Activated T-cell treated with anti-CD3 and anti-CD28 coated beads for 24 hours (primary cell): ENCODE results near the gene NT5DC3.

Experiments used
- DNase-seq: peaks from one replicate; pipeline ENCODE4 v3.0.0-alpha.2; 2020; ENCODE audit warnings: low read depth

The NT5DC3 gene

GRCh38 chr12:103783744-103784664 lies 57.0 kb downstream of the NT5DC3 start:
- no peak for DNase-seq

GRCh38 chr12:103782399-103782798 lies 58.6 kb downstream of the NT5DC3 start:
- no peak for DNase-seq

GRCh38 chr12:103780992-103781391 lies 60.0 kb downstream of the NT5DC3 start:
- no peak for DNase-seq

- no peak for DNase-seq
Measured at GRCh38 chr12:103780093-103780440, 61.0 kb downstream of the NT5DC3 start.

GRCh38 chr12:103779410-103780092 lies 61.5 kb downstream of the NT5DC3 start:
- no peak for DNase-seq

- DNase-seq, result no peak
Measured at GRCh38 chr12:103778781-103779180, 62.3 kb downstream of the NT5DC3 start.

GRCh38 chr12:103774977-103775560 lies 66.0 kb downstream of the NT5DC3 start:
- DNase-seq, result no peak

GRCh38 chr12:103773109-103773910 lies 67.7 kb downstream of the NT5DC3 start:
- no peak for DNase-seq

GRCh38 chr12:103772367-103773108 lies 68.5 kb downstream of the NT5DC3 start:
- no peak for DNase-seq

- DNase-seq, result no peak
Measured at GRCh38 chr12:103771466-103771865, 69.6 kb downstream of the NT5DC3 start.

GRCh38 chr12:103769240-103769945 lies 71.6 kb downstream of the NT5DC3 start:
- no peak for DNase-seq

- no peak for DNase-seq
Measured at GRCh38 chr12:103768467-103769123, 72.4 kb downstream of the NT5DC3 start.

- DNase-seq, result no peak
Measured at GRCh38 chr12:103766028-103766427, 75.0 kb downstream of the NT5DC3 start.

GRCh38 chr12:103765322-103765721 lies 75.7 kb downstream of the NT5DC3 start:
- DNase-seq, result no peak

GRCh38 chr12:103762473-103762872 lies 78.6 kb downstream of the NT5DC3 start:
- DNase-seq, result no peak

- DNase-seq, result no peak
Measured at GRCh38 chr12:103758310-103759089, 82.5 kb downstream of the NT5DC3 start.

GRCh38 chr12:103757248-103757647 lies 83.8 kb downstream of the NT5DC3 start:
- no peak for DNase-seq

- no peak for DNase-seq
Measured at GRCh38 chr12:103756443-103756842, 84.6 kb downstream of the NT5DC3 start.

- DNase-seq, result no peak
Measured at GRCh38 chr12:103755425-103755824, 85.6 kb downstream of the NT5DC3 start.
